GM19438 (cell line): ENCODE data around the gene SYNJ2.

Experiments used
- ATAC-seq: cut with Tn5 transposase; IDR thresholded peaks from one replicate; pipeline ENCODE4 v1.9.1; 2021; ENCODE audit warnings: low read depth; ENCODE audit not compliant: unreplicated experiment

Gene SYNJ2

DNA sequence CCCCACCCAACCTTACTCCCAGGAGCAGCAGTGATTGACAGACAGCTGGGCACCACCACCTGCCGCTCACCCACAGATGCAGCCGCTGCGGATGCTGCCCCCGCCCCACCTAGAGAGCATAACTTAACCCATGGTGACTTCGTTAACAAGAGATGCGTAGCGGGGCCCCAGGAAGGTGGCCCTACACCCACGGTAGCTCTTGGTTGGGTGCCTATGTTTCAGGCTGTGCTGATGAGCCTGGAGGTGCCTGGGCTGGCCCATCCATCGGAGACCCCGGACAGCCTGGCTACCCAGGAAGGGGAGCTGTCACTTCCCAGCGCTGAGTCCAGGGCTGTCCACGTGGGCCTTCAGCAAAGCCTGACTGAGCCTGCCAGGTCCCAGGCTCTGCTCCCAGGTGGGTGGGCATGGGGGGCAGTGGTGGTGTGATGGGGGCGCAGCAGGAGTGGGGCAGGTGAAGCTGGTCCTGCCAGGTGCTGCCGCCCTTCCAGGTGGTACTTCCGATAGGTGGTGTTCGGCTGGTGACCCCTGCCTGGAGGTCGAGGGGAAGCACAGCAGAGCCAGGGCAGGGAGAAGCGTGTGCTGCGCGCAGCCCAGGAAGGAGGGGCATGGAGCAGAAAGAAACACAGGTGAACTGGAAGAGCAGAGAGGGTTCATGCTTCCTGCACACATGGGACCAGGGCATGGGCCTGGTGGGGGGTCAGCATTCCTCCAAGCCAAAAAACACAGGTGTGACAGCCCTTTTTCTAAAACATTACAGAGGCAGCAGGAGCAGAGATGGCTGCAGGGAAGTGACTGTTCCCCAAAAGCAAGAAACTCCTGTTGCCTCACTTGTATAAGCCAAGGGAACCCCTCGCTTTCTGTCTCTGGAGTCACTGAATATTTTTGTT lies 56.9 kb downstream of the SYNJ2 start:
- no peak for ATAC-seq

DNA sequence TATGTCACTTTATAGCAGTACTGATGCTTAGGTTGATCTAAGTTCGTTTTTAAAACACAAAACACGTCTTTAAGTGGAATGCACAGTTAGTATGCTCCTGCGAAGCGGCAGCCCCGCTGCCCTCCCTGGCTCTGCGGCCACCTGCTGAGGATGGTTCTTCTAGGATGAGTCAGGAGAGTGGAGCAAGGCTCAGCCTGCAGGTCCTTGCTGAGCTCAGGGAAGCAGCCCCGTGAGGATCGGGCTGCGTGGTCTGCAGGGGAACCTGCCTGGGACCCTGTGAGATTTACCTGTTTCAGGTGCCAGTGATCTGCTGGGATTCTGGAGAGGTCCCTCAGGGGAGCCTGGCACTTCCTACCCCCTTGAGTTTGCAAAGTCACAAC lies 57.5 kb downstream of the SYNJ2 start:
- ATAC-seq: no peak

DNA sequence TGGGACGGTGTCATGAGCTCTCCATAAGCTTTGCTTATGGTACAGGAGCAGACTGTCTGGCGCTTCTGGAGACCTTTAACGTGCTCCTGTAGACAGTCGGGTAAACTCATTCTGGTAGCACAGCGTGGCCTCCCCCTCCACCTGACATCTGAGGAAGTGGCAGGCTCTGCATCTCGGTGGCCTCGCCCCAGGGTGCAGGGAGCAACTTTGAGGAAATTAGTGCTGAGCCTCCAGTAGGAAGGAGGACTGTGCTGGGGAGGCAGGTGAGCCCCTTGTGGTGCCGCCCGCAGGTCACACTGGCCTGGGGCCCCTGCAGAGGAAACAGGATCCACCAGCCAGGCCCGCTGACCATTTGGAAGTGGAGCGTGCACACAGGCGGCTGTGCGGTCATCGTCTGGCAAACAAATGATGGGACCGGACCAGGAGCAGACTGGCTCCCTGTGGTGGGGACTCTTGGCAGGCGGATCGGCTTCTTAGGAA lies 57.9 kb downstream of the SYNJ2 start:
- ATAC-seq: no peak

DNA sequence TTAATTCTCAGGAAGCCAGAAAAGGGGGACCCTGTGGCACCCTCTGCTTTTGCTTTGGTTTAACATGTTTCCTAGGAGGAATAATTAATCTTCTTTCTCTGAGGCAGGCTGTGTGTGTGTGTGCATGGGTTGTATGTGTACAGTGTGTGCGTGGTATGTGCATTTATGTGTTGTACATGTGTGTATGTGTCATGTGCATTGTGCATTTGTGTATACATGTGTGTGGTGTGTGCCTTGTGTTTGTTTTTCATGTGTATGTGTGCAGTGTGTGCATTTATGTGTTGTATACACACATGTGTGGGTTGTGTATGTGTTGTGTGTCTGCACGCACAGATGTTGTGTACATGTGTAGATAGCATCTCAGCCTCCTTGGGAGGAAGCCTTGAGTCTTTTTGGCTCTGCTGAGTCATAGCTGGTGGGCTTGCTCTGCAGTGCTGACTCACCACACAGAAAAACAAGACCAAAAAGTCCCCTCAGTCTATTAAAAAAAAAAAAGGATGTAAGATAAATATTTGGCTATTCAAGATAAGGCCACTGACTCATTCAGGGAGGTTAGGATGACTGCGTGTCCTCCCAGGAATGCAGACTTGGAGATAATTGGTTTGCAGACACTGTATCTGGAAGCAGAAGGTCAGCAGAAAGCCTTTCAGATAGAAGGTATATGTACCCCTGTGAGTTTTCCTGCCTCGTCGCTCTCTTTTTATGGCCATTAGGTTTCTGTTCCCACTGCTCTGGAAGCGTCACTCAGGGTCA lies 58.6 kb downstream of the SYNJ2 start:
- no peak for ATAC-seq

DNA sequence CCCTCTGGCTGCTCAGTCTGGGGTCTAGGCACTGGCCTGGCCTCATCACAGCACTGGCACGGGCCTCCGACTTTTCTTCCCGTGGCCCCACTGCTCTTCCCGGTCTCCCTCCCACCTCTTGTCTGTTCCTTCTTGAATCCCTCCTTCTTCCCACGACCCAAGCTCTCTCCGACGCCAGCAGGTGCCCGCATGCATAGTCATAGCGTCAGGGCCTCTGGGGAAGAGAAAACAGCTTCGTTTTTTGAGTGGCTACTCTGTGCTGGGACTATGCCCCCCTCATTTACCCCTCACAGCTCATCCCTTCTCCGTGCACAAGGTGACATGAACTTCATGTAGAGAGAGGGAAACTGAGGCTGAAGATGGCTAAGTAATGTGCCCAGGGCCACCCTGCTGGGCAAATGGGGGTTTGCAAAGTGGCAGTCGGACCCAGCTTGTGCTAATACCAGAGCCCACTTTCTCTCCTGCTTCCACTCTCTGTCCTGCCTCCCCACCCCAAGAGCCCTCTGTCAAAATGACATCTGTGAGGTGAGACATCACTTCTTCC lies 59.2 kb downstream of the SYNJ2 start:
- no peak for ATAC-seq

DNA sequence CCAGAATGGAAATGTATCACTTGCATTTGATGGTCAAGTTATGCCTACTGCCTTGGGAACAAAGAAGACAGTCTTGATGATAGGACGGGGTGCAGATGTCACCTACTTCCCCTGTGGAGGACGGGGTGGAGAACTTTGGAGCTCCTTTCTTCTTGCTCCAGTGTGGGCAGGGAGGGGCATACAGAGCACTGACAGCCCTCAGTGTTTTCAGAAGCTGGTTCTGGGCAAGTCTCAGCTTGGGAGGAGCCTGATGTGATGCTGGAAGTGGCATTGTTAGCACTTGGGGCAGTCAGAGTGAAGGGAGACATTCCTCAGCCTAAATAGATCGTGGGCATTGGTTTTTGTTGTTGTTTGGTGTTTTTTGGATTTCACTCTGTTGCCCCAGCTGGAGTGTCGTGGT lies 59.7 kb downstream of the SYNJ2 start:
- no peak for ATAC-seq

DNA sequence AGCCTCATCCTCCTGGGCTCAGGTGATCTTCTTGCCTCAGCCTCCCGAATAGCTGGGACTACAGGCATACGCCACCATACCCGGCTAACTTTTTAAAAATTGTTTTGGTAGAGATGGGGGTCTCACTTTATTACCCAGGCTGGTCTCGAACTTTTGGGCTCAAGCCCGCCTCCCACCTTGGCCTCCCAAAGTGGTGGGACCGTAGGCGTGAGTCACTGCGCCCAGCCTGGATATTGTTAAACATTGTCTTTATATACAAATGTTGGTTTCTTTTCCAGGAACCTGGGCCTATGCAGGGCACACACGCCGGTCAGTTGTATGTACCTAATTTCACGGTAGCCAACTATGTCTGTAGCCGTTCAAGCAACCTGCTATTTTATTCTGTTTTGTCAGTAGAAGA lies 60.1 kb downstream of the SYNJ2 start:
- no peak for ATAC-seq

DNA sequence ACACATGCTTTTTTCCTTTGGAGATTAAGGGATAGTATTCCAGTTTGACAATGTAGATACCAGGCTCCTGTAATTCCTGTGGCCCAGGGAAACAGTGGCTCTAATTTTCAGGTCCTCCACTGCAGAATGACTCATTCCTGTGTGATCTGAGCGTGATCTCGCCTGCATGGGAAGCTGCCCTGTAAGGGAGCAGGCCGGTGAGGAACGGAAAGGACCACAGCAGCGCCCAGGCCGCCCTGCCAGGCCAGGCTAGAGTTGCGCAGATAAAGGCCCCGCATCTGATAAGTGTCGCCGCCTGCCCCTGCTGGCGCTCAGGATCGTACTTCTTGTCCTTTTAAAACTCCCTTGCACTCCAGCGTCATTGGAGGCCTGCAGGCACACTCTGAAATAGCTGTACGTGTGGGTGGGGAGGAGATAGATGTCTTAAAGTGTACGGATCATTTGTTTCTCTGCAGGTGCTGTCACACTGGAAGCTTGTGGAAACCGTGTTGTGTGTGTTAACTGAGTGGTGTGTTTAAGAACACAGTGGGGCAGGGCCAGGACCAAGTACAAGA lies 60.7 kb downstream of the SYNJ2 start:
- ATAC-seq: no peak

DNA sequence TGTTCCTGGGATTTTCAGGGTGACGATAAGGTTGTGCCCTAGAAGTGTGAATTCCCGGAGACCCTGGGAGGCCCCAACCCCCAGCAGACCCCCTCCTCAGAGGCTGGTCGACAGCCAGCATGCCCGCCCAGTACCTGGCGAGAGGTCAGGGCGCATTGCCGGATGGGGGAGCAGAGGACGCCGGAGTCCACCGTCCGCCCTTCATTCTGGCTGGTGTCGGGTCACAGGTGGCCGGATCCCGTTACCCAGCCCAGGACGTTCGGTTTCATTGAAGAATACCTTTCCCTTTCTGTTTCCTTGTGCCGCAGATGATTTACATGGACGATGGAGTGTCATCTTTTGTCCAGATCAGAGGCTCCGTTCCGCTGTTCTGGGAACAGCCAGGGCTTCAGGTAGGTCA lies 61.3 kb downstream of the SYNJ2 start:
- ATAC-seq: no peak

DNA sequence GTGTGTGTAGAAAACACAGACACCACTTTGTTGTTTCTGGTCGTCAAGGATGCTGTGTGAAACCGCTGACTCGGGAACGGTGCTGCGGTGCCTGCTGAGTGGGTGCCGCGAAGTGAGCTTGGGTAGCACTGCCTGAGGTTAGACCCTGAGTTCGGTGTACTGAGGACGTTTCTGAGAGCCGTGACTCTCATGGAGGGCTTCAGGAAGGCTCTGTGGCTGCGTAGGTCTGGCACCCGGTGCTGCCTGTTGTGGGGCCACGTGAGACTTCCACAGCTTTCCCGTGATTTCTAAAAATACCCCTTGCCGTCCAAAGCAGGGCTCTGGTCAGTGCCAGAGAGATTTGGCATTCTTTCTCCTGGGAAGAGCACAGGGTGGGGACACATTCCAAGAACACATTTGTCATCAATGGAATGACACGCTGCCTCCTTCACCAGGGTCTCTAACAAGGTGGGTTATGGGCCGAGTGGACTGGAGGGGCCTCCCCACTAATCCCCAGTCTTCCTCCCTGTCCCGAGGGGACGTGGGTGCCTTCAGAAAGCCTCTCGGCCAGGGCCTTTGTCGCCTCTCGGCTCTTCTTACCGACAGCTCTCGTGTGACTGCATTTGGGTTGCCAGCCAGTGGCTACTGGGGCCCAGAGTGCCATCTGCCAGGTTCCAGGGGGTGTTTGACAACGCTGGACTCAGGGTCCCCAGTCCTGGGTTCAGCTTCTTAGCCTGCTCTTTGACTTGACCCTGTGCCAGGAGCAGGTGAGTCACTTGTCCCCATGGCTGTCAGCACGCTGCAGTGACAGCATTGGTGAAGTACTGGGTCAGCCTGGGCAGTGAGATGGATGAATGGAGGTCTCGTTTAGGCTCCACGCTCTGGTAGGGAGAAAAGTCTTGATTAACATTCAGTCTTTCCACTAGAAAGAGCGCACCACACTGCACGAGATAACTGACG lies 62.2 kb downstream of the SYNJ2 start:
- ATAC-seq: no peak

DNA sequence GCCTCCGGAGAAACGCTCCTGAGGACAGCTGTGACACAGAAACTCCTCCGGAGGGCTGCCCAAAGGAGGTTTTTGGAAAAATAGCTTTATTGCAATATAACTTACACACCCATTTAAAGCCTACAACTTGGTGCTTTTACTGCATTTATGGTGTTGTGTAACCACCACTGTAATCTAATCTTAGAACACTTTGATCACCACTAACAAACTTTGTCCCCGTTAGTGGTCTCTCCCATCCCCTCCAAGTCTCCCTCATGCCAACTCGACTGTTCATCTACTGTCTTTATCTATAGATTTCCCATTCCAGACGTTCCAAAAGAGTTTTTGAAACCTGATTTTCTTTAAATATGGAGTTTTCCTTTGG lies 62.8 kb downstream of the SYNJ2 start:
- no peak for ATAC-seq

DNA sequence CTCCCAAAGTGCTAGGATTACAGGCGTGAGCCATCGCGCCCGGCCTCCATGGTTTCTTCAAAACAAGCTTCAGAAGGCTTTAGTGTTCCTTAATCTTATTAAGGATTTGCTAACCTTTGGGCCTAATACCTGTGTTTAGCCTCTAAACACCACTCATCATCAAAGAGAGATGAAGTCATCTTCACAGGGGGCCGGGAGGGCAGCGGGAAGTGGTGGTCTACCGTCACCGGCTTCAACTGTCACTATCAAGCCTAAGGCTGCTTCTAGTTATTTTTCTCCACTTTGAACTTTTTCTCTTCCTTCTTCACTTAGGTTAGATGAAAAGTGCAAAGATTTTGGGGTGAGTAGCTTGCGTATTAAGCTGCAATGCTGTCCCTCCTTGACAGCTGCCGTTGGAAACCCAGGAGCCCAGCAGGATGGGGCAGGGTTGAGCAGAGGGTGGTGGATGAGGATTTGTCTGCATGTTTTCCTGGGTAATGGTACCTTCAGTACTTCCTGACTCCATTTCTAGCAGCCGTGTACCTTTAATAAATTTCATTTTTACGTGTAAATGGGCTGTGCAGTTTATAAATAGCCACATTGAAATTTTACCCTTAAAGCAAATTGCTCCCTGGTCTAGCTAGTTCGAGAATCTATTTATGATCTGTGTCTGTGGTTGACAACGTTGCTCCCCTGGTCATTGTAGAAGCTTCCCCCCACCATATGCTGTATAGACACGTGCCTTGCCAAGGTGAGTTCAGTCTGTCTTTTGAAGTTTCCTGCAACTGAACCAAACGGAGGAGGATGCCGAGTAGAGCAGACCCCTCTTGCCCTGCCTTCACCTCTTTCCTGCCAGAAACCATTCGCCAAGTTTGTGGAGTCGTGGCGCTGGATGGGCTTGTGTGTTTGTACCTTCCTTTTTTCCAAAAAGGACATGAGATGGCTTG lies 64.8 kb downstream of the SYNJ2 start:
- no peak for ATAC-seq

DNA sequence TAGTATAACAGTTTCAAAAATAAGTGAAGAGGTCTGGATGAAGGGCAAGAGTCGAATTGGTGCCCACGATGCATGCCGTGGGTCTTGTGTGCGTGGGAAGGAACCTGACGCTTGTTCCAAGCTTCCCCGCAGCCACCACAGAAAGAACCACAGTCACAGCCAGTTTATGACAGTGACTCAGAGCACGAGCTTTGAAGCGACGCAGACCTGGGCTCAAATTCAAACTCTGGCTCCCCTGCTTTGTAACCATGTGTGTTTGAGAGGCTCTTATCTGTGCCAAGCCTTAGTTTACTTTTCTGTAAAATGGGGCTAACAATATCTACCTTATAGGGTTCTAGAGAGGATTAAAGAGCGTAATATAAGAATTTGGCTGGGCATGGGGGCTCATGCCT lies 65.5 kb downstream of the SYNJ2 start:
- ATAC-seq: no peak

DNA sequence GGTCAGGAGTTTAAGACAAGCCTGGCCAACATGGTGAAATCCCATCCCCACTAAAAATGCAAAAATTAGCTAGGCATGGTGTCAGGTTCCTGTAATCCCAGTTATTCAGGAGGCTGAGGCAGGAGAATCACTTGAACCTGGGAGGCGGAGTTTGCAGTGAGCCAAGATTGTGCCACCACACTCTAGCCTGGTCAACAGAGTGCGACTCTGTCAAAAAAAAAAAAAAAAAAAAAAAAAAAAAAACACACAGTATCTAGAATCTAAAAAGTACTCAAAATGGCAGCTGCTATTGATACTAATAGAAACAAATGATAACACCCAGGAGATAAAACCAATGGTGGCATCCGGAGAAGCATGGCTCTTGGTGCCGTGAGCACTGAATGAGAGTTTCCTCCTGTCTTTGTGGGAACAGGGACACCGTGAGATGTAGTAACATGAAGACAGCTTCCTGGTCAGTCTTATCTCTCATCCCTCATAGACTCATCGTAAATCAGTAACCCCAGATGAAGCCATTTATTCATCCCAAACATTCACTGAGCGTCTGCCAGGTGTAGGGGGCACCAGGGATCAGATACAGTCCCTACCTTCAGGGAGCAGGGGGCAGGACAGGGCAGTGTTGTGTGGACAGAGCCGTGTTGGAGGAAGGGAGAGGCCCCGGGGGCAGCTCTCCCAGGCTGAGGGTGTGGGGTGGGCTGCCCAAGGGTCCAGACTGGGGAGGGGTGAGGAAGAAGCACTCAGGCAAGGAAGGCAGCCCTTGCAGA lies 66.1 kb downstream of the SYNJ2 start:
- ATAC-seq: no peak

DNA sequence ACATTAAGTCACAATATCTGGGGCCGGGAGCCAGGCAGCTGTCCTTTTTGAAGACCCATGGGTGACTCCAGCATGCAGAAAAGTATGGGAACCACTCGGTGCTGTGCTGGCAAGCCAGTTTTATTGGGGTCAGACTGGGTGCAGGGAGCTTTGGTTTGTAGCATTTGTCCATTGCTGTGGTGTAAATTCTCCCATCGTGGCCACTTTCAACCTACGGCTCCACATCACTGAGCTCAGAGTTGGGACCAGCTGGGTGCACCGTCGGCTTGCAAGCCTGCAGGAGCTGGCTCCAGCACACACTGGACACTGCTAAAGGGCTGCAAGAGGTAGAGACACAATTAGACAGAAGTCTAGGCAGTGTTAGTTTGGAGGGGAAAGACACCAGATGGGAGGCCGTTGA lies 66.9 kb downstream of the SYNJ2 start:
- no peak for ATAC-seq

DNA sequence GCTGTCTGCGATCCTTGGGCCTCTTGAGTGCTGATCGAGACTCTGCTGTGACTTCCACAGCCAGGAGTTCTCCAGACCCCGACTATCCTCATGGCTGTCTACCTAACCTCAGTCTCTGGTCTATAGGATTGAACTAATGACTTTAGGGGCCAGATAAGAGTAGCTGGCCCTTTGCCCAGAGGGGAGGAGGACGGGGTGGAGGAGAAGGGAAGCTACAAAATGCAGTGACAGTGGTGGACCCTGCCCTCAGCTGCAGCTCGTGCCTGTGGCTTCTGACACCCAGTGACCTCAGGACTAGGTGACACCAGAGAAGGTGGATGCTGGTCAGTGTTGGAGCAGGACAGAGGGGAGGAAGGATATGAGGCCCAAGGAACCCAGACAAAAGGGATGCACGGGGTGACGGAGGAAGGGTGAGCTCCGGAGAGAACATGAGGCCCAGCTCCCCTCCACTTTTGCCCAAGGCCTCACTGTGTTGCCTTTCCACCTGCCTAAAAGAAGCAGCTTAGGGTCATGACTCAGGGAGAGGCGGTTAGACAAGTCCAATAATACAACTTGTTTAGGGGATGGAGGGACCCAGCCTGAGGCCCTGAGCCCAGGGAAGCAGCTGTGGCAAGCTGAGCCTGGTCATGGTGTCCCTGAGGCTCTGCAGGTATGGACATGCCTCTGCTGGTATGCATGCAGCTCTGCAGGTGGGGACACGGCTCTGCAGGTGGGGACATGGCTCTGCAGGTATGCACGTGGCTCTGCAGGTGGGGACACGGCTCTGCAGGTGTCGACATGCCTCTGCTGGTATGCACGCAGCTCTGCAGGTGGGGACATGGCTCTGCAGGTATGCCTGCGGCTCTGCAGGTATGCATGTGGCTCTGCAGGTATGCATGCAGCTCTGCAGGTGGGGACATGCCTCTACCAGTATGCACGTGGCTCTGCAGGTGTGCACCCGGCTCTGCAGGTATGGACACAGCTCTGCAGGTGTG lies 67.7 kb downstream of the SYNJ2 start:
- ATAC-seq: no peak

DNA sequence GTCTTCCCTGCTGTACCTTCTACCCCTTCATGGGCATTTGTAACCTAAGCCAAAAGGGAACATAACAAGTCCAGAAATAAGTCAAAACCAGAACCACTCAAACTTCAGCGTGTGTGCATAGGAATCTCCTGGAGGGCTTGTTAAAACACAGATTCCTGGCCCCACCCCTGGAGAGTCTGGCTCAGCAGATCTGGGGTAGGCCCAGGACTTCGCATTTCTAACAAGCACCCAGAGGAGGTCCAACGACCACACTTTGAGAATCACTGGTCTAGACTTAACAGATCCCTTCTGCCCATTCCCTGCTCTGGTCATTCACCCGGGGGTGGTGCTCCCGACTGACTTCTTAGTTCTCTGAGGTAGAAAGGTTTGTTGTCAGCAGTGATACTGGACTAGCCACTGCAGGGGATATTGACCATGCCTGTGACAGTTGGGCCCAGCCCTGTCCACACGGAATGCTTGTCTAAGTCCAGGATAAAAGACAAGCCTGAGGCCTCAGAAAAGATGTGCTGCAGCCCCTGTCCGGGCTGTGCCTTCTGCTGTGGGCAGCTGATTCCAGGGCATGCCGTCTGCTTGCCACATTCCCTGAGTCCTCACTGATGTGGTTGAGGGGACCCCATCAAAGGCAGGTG lies 68.6 kb downstream of the SYNJ2 start:
- no peak for ATAC-seq
